HG03432 (cell line): ENCODE data around the gene GCM1.
"Not testable (repeated sequence)": the region's sequence is repeated elsewhere in the genome, so short reads cannot be mapped to it uniquely, and the experiment has no call there.

ENCODE experiments used
- ATAC-seq: cut with Tn5 transposase; IDR thresholded peaks from one replicate; pipeline ENCODE4 v1.9.1; 2021; ENCODE audit warnings: mild to moderate bottlenecking, moderate library complexity; ENCODE audit not compliant: unreplicated experiment

The GCM1 gene, protein sequence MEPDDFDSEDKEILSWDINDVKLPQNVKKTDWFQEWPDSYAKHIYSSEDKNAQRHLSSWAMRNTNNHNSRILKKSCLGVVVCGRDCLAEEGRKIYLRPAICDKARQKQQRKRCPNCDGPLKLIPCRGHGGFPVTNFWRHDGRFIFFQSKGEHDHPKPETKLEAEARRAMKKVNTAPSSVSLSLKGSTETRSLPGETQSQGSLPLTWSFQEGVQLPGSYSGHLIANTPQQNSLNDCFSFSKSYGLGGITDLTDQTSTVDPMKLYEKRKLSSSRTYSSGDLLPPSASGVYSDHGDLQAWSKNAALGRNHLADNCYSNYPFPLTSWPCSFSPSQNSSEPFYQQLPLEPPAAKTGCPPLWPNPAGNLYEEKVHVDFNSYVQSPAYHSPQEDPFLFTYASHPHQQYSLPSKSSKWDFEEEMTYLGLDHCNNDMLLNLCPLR

DNA sequence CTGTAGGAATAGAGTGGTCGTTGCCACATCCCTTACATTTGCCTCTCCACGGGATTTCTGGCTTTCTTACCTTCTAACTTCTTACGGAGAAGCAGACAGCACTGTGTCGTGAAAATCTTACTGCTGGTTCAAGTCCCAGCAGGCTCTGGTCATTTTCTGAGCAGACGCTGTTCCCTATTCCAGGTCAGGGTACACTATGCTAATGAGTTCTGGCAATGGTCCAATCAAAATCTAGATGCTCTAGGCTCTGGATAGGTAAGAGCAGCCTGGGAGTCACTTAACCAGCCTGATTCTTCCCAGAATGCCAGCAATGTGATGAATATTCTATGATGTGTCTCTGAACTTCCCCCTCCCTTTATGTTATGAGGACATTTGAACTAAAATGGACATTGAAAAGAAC lies at the start of gene GCM1:
TSS of gene GCM1 (minus strand) at position 158 of the 400 bp plus-strand sequence. CDS start 3,209 bp downstream, outside the sequence.
- no peak for ATAC-seq

DNA sequence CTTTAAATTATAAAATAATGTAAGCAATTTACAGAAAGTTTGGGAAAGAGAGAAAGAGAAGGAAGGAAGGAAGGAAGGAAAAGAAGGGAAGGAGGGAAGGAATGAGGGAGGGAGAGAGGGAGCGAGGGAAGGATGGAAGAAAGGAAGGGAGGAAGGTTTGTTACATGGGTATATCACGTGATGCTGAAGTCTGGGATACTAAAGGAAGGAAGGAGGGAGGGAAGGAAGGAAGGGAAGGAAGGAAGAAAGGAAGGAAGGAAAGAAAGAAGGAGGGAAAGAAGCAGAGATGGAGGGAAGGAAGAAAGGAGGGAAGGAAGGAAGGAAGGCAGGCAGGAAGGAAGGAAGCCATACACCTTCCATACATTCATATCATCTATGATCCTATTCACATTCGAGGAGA lies 48.9 kb upstream of the GCM1 start:
- no peak for ATAC-seq

DNA sequence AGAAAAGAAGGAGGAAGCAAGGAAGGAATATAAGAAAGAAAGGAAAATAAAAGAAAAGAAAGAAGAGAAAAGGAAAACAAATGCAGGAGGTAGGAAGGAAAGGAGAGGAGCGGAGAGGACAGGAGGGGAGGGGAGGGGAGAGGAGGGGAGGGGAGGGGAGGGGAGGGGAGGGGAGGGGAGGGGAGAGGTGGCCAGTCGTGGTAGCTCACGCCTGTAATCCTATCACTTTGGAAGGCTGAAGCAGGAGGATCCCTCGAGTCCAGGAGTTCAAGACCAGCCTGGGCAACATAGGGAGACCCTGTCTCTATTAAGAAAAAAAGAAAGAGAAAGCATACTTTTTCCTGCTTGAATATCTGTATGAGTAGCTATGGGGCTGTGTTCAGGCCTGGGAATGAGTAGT lies 46.4 kb upstream of the GCM1 start:
- no peak for ATAC-seq

DNA sequence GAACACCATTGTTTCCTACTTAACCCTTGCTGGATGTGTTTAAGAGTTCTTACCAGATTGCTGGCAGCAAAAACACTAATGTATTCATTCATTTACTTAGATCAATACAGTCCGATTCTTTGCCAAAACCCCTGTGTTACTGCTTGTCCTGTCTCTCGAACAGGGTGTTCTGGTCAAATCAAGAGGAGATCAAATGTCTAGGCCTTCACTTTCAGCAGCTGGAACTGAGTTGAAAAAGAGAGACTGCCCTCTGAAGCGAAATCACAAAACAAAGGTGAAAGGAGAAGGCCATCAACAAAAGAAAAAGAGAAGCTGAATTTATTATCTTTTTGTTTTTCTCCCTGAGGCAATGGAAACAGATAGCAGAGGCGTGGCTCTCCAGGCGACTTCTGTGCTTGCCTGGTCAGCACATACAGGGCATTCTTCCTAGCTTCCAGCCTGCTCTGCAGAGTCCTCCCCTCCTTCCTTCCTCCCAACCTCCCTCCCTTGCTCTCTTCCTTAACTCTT lies 44.1 kb upstream of the GCM1 start:
- no peak for ATAC-seq

DNA sequence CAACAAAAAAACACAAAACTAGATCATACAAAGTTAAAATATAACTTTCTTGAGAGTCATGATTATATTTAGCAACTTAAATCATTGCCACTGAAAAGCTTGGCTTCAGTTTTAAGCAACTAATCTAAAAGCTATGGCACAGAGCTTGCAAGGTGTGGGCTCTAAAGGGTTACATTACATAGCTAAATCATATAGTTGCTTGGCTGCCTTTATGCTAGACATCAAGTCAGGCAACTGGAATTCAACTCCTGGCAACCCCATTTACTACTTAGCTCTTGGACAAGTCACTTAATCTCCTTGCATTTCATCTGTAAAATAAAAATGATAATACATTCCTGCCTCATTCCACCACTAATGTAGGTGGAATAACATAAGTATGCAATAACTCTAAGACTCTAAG lies 40.9 kb upstream of the GCM1 start:
- ATAC-seq: no peak

DNA sequence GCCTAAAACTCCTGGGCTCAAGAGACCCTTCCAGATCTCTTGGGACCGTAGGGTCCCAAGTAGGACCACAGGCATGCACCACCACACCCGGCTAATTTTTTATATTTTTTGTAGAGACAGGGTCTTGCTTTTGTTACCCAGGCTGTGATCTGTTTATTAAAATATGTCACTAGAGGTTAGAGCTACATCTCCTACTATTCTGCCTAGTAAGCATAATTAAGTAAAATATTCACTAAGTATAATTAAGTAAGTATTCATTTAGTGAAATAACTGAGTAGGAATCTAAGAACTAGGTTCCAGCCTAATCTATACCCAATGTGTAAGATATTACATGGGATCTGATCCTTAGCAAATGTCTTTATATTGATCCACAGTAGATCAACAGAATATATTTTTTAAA lies 40.2 kb upstream of the GCM1 start:
- ATAC-seq: no peak

DNA sequence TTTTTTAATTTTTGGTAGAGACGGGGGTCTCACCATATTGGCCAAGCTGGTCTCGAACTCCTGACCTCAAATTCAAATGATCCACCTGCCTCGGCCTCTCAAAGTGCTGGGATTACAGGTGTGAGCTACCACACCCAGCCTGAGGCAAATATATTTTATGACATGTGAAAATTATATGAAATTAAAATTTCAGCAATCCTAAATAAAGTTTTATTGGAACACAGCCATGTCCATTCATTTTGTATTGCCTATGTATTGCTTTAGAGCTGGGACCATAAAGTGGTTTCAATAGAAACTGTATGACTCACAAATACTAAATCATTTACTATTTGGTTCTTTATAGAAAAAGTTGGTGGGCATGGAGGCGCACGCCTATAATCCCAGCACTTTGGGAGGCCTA lies 32.0 kb upstream of the GCM1 start:
- ATAC-seq: no peak

DNA sequence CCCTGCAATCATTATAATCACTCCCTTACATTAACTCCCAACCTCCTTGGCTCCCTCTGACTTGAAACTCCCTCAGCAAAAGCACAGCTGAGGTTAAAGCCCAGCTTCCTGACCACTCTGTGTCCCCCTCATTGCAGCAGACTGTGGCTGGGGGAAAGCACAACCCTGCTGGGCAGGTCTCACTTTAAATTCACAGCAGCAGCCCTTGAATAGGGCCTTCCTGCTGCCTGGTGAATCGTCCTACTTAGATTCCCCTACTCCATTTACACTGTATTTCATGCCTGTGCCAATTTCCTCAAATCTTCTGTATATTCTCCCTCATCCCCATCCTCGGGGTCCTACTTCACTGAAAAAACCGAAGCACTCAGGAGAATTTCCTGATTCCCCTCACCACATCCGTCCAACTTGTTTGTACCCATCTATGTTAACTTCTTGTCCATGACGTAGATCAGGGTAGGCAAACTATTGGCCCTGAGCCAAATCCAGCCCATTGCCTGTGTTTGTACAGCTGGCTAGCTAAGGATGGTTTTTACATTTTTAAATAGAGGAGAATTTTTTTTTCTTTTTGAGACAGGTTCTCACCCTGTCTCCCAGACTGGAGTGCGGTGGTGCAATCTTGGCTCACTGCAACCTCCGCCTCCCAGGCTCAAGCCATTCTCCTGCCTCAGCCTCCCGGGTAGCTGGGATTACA lies 31.5 kb upstream of the GCM1 start:
- ATAC-seq: no peak

DNA sequence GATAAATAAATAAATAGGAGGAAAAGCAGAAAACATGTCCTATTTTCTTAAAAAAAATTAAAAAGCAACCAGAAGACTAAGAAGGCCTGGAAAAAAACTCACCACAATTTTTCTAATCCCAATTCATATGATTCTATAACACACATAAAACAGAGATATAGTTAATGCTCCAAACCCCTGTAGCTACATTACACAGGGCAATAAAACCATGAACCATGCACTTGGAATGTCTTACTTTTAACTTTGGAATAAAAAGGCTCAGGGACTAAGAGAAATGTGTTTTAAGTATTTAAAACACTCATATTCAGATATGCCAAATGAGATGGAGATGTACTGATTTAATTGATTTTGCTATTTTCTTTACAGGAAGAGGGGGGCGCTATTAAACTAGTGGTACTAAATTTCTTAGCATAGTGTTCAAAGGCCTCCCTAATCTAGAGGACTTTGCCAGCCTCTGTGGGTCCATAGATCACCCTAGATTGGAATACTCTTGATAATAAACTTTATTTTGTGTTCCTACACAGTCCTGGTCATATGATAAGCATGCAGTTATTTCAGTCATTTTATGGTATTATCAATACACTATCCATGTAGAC lies 30.3 kb upstream of the GCM1 start:
- no peak for ATAC-seq

DNA sequence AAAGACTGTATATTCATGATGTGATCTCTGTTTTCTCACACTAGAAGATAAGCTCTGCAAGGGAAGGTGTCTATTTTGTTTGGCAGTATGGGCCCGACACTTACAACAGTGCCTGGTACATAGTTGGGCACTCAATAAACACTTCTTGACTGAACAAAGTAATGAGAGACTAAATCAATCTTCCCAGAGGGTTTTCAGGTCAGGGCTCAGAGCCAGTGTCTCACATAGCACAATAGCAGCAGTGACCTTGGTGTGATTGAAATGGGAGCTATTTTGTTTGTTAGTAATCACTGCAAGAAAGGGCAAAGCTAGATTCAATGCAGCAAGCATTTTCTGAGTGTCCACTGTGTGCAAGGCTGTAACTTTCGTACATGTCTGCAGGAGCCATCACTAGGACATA lies 26.4 kb upstream of the GCM1 start:
- ATAC-seq: no peak

DNA sequence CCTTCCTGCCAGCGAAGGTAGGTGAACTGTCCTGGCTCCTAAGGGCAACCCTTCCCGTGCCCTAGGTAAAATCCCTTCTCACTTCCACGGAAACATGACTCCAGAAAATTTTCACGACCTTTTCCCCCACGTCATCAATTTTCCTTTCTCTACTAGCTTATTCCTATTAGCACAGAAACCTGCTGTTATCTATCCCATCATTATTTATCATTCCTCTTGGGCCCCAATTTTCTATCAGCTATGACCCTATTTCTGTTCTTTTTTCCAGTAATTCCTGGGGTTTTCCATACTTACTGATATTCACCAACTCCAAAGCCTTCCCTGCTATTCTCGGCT lies 23.8 kb upstream of the GCM1 start:
- no peak for ATAC-seq

DNA sequence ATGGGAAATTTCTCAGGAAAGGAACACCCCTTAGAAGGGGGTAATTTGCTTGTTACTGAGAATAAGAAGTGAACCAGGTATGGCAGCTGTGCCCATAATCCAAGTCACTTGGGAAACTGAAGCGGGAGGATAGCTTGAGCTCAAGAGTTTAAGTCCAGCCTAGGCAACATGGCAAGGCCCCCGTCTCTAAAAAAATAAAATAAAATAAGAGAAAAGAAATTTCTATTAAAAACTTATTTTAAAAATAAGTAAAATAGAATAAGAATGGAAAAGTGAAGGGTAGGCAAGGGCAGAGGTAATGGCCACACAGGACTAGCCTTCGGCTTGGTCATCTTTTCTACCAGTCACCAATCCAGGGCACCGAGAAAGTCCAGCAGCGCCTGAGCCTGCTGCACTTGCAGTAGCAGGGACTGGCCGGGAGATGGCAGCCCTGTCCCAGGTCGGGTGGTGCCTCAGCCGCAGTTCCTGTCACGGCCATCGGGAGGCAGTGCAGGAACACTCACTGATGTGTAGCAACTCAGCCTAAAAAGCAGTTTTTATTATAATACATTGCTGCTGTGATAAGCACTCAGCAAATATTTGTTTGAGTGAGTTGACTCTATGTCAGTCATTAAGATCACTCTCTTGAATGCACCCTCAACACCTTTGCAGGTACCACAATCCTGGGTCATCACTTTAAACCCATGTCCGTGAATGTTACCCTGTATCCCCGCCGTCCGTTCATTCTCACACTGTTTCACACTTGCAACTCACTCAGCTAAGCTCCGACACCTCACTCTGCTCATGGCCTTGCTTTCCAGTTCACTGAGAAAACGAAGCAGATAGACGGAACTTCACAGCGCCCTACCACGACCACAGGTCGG lies 23.2 kb upstream of the GCM1 start:
- peak; percentile 90 for ATAC-seq

DNA sequence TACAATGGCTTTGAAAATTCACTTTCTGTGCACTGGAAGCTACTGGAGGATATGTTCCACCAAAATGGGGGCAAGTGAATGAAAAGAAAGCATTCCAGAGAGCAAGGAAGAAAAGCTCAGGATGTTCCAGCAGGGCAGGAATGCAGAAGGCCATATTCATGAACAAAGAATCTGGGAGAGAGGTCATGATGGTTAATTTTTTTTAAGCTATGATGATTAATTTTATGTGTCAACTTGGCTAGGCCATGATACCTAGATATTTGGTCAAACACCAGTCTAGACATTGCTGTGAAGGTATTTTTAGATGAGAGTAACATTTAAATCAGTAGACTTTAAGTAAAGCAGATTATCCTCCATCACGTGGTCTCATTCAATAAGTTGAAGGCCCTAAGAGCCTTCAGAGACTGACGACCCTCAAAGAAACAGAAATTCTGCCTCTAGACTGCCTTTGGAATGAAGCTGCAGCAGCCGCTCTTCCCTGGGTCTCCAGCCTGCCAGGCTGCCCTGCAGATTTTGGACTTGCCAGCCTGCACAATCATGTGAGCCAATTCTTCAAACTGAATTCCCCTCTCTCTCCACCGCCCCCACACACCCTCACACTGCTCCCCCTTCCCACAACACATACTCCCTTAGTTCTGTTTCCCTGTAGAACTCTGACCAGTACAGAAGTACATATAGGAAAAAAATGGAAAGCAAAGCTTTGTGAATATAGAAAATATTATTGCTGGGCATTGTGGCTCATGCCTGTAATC lies 20.1 kb upstream of the GCM1 start:
- ATAC-seq: no peak

DNA sequence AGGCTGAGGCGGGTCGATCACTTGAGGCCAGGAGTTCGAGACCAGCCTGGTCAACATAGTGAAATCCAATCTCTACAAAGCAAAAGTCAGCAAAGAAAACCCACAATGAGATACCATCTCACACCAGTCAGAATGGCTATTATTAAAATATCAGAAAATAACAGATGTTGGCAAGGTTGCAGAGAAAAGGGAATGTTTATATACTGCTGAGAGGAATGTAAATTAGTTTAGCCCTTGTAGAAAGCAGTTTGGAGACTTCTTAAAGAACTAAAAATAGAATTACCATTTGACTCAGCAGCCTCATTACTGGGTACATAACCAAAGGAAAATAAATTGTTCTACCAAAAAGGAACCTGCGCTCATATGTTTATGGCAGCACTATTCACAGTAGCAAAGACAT lies 16.7 kb upstream of the GCM1 start:
- ATAC-seq: no peak

DNA sequence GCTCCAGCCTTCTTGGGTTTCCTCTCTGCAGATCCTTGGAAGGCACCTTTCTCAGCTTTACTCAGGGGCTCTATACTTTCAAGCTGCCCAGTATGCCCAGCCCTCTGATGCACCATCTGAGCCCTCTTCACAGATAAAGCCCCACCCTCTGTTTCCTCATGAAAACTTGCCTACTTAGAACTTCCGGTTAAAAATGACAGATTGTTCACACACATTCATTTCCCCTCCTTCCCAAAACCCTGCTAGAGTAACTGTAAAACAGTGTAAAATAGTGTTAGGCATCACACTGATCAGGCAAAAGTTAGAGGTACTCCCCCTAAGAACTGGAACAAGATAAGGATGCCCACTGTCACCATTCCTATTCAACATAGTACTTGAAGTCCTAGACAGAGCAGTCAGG lies 14.0 kb upstream of the GCM1 start:
- ATAC-seq: no peak

DNA sequence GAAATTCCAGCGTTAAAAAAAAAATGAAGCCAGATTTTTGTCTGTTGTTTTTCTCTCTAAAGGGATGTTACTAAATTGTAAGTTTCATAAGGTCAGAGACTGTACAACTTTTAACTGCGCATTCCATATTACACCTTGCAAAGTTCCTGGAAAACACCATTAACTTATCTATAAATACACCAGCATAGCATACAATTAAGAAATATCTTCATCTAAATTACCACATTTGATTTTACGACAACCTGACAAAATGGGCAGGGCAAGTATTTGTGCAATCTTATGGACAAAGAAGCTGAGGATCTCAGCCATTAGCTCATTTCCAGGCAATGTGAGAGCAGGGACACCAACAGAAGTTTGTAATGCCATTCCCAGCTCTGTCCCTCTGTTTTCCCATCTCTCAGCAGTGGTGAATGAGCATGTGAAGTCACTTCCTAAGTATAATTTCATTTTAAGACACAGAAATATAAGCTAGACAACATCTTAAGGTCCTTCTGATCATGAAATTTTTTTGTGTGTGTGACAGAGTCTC lies 12.9 kb upstream of the GCM1 start:
- no peak for ATAC-seq

DNA sequence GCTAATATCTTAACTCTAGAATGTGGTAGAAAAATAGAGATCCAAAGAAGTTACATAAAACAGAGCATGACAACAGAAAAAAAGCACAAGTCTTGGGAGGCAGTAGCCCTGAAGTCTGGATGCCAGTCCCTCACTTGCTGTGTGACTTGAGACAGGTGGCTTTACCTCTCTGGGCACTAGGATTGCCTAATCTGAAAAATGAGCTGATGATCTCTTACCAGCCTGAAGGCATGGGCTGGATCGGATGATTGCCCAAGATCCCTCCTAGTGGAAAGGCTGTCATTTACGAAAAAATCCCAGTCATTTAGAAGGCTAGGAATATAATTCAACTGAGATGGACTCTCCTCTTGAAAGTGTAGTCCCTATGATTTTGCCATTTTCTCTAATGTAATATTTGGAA lies 10.9 kb upstream of the GCM1 start:
- no peak for ATAC-seq

DNA sequence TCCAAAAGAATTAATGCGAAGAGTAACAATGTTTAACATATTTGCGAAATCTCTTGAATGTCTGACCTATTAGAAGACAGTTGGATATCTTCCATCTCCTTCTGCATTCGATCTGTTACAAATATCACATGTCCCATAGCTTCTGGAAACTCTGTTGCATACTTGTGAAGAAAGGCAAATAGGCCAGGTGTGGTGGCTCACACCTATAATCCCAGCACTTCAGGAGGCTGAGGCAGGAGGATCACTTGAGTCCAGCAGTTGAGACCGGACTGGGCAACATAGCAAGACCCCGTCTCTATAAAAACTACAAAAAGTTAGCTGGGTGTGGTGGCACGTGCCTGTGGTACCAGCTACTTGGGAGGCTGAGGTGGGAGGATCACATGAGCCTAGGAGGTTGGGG lies 9.4 kb upstream of the GCM1 start:
- not testable (repeated sequence) for ATAC-seq

DNA sequence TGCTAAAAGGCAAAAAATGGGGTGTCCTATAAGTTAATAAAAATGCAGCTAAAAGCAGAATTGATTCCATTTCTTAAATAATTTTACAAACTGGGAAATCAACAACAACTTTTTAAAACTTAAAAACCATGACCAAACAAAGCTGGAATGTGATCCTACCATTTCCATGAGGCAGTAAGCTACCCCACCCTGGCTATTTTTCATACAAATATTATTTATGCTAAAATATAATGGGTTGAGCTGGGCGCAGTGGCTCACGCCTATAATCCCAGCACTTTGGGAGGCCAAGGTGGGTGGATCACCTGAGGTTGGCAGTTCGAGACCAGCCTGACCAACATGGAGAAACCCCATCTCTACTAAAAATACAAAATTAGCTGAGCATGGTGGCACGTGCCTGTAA lies 6.6 kb upstream of the GCM1 start:
- ATAC-seq: not testable (repeated sequence)

DNA sequence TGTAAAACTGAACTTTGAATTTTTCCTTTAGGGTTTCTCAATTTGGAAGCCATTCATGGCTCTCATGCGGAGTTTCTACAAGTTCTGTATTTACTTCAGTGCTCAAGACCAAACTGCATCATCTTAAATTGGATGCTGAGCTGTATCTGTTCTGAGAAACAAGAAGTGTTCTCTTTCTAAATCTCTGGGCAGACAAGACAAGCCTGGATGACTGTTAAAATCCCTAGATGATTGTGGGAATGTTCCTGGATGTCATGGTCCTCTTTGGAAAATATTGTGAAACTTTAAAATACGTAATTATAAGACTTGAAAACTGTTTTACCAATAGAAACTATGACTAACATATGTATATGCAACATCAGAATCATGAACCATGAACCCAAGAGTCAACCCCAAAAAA lies 6.2 kb upstream of the GCM1 start:
- ATAC-seq: no peak
